Measurements from ENCODE around the gene SPTLC2.
"Not testable (repeated sequence)": the region's sequence is repeated elsewhere in the genome, so short reads cannot be mapped to it uniquely, and the experiment has no call there.

SPTLC2 gene

GRCh38 chr14:77616454-77617229, at the start of gene SPTLC2:
Gene SPTLC2, minus strand, starts transcription at chr14:77616637. Its CDS starts 58 bp downstream, at chr14:77616579.
- no peak for TF ChIP-seq CTCF (IDR thresholded peaks at IDR 0.05; ENCODE audit: control insufficient read depth, insufficient read depth, low read depth, low read length, missing control alignments)
- H3K4me3 ChIP-seq (ENCODE audit: control insufficient read depth, low read depth, low read length): peak within 1 kb of the TSS; percentile 78
- DNase-seq (ENCODE audit: low read depth): peak; percentile 98

- no peak overlapping the region for H3K4me3 ChIP-seq (ENCODE audit: control insufficient read depth, low read depth, low read length)
- DNase-seq (ENCODE audit: low read depth): no peak
- TF ChIP-seq CTCF (IDR thresholded peaks at IDR 0.05; ENCODE audit: control insufficient read depth, insufficient read depth, low read depth, low read length, missing control alignments): no peak
Measured at GRCh38 chr14:77663293-77663692, 46.9 kb upstream of the SPTLC2 start.

- not testable (repeated sequence) for H3K4me3 ChIP-seq (ENCODE audit: control insufficient read depth, low read depth, low read length); DNase-seq (ENCODE audit: low read depth)
Measured at GRCh38 chr14:77661562-77661961, 45.1 kb upstream of the SPTLC2 start.

- TF ChIP-seq CTCF (IDR thresholded peaks at IDR 0.05; ENCODE audit: control insufficient read depth, insufficient read depth, low read depth, low read length, missing control alignments): no peak
- no peak overlapping the region for H3K4me3 ChIP-seq (ENCODE audit: control insufficient read depth, low read depth, low read length)
- no peak for DNase-seq (ENCODE audit: low read depth)
Measured at GRCh38 chr14:77660754-77661153, 44.3 kb upstream of the SPTLC2 start.

GRCh38 chr14:77659831-77660230, 43.4 kb upstream of the SPTLC2 start:
- H3K4me3 ChIP-seq (ENCODE audit: control insufficient read depth, low read depth, low read length): no peak overlapping the region
- TF ChIP-seq CTCF (IDR thresholded peaks at IDR 0.05; ENCODE audit: control insufficient read depth, insufficient read depth, low read depth, low read length, missing control alignments): no peak
- no peak for DNase-seq (ENCODE audit: low read depth)

GRCh38 chr14:77657280-77657679, 40.8 kb upstream of the SPTLC2 start:
- no peak for TF ChIP-seq CTCF (IDR thresholded peaks at IDR 0.05; ENCODE audit: control insufficient read depth, insufficient read depth, low read depth, low read length, missing control alignments)
- H3K4me3 ChIP-seq (ENCODE audit: control insufficient read depth, low read depth, low read length): no peak overlapping the region
- no peak for DNase-seq (ENCODE audit: low read depth)

GRCh38 chr14:77654001-77654441, 37.6 kb upstream of the SPTLC2 start:
- no peak for TF ChIP-seq CTCF (IDR thresholded peaks at IDR 0.05; ENCODE audit: control insufficient read depth, insufficient read depth, low read depth, low read length, missing control alignments)
- no peak overlapping the region for H3K4me3 ChIP-seq (ENCODE audit: control insufficient read depth, low read depth, low read length)
- DNase-seq (ENCODE audit: low read depth): no peak

Measured in AG09309 (cell line).